Duodenal mucosa (tissue), 2 donors: Measurements from ENCODE around the gene UCK2.

Experiments
- H3K27ac ChIP-seq: one replicate; pipeline ENCODE4 v1.7.0; 2013; ENCODE audit warnings: low read depth, low read length
- H3K27me3 ChIP-seq, 2 donors: one replicate each; pipeline ENCODE4 v1.7.0; 2013; ENCODE audit warnings: low read length in 2 of 2, control low read depth in 1 of 2; ENCODE audit not compliant: insufficient read depth in 2 of 2, control insufficient read depth in 1 of 2
- H3K36me3 ChIP-seq, 2 donors: one replicate each; pipeline ENCODE4 v1.7.0; 2013; ENCODE audit warnings: low read length in 2 of 2, control low read depth in 1 of 2; ENCODE audit not compliant: insufficient read depth in 2 of 2, control insufficient read depth in 1 of 2
- H3K4me1 ChIP-seq, 2 donors: one replicate each; pipeline ENCODE4 v1.7.0; 2013; ENCODE audit warnings: low read length in 2 of 2, control low read depth in 1 of 2; ENCODE audit not compliant: insufficient read depth in 2 of 2, control insufficient read depth in 1 of 2
- H3K4me3 ChIP-seq, 2 donors: one replicate each; pipeline ENCODE4 v1.7.0; 2013; ENCODE audit warnings: low read length in 2 of 2, low read depth in 1 of 2
- H3K9ac ChIP-seq, 2 donors: one replicate each; pipeline ENCODE4 v1.7.0; 2013; ENCODE audit warnings: low read length in 2 of 2, low read depth in 1 of 2
- H3K9me3 ChIP-seq, 2 donors: one replicate each; pipeline ENCODE4 v1.7.0; 2013; ENCODE audit warnings: low read length in 2 of 2, control low read depth in 1 of 2; ENCODE audit not compliant: control insufficient read depth in 1 of 2

Gene UCK2

DNA sequence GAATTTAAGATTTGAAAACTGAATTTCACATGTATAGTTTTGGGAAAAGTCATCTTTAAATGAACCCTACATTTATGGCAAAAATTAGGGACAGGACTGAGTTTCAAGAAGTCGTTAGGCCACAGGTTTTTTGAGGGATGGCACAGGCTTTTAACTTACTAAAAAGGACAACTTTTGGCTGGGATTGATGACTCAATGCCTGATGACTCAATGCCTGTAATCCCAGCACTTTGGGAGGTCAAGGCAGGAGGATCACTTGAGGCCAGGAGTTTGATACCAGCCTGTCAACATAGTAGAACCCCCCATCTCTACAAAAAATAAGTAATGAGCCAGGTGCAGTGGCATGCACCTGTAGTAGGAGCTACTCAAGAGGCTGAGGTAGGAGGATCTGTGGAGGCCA lies 15.9 kb downstream of the UCK2 start:
- Histone ChIP-seq H3K9ac (no peak overlapping the region), H3K4me1 (peaks cover 25 to 30% of the 10 kb centered on the region in 2 donors), H3K9me3 (no peaks in the 10 kb centered on the region), H3K36me3 (no peaks in the 10 kb centered on the region), H3K27me3 (no peaks in the 10 kb centered on the region), H3K27ac (no peak overlapping the region), H3K4me3 (no peak overlapping the region)

DNA sequence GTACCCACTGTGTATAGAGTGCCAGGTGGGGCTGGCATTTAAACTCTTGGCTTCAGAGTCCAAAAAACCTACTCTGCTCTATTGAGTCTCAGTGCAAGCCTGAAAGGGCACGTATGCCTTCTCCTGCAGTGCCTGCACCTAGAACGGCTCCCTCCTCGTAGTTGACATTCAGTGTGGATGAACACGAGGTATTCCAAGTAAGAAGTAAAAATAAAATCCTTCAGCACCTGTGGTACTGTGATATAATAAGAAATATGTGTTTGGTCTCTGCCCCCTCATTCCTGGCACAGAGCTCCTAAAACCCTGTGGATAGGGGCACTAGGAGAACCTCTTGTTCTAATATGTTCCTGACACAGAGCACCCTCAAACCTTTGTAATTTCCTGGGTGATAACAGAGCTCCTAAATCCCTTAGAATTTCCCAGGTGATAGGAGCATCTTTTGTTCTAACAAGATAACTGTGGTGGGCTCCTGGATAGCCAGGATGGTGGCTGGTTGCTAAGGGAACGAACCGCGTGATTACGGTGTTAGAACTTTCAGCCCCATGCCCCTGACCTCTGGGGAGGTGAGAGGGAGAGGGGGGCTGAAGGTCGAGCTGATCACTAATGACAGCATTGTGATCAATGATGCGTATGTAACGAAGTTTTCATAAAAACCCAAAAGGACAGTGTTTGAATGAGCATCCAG lies 16.8 kb downstream of the UCK2 start:
- Histone ChIP-seq H3K4me1 (peaks cover 27 to 30% of the 10 kb centered on the region in 2 donors), H3K27ac (no peak overlapping the region)

DNA sequence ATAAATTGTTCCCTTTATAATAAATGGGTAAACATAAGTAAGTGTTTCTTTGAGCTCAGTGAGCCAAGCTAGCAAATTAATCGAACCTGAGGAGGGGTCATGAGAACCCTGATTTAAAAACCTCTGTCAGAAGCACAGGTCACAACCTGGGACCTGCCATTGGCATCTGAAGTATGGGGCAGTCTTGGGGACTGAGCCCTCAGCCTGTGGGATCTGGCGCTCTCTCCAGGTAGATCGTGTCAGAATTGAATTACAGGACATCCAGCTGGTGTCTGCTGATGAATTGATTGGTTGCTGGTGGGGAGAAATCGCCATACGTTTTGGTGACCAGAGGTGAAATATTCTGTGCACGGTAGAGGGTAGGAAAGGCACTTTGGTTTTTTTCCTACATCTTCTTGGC lies 17.5 kb downstream of the UCK2 start:
- no peaks in the 10 kb centered on the region for H3K36me3 ChIP-seq
- H3K27me3 ChIP-seq: no peaks in the 10 kb centered on the region
- H3K27ac ChIP-seq: no peak overlapping the region
- no peak overlapping the region for H3K9ac ChIP-seq
- no peaks in the 10 kb centered on the region for H3K9me3 ChIP-seq
- no peak overlapping the region for H3K4me3 ChIP-seq
- peaks cover 29 to 32% of the 10 kb centered on the region in 2 donors for H3K4me1 ChIP-seq

More for the DNA sequence above, 16.8 kb downstream of the UCK2 start:
- Histone ChIP-seq H3K4me3 (no peak overlapping the region), H3K9me3 (no peaks in the 10 kb centered on the region), H3K9ac (no peak overlapping the region), H3K27me3 (no peaks in the 10 kb centered on the region), H3K36me3 (no peaks in the 10 kb centered on the region)

DNA sequence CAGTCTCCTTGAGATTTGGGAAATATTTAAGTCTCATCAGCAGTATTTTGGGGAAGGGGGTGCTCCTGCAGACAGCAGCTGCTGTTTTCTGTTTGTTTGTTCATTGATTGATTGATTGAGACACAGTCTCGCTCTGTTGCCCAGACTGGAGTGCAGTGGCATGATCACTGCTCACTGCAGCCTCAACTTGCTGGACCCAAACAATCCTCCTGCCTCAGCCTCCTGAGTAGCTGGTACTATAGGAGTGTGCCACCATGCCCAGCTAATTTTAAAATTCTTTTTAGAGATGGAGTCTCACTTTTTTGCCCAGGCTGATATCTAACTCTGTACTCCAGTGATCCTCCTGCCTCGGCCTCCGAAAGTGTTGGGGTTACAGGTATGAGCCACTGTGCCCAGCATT lies 18.2 kb downstream of the UCK2 start:
- Histone ChIP-seq H3K36me3 (no peaks in the 10 kb centered on the region), H3K27me3 (no peaks in the 10 kb centered on the region), H3K4me3 (no peak overlapping the region), H3K9me3 (no peaks in the 10 kb centered on the region), H3K4me1 (peaks cover 23 to 27% of the 10 kb centered on the region in 2 donors), H3K27ac (no peak overlapping the region), H3K9ac (no peak overlapping the region)

DNA sequence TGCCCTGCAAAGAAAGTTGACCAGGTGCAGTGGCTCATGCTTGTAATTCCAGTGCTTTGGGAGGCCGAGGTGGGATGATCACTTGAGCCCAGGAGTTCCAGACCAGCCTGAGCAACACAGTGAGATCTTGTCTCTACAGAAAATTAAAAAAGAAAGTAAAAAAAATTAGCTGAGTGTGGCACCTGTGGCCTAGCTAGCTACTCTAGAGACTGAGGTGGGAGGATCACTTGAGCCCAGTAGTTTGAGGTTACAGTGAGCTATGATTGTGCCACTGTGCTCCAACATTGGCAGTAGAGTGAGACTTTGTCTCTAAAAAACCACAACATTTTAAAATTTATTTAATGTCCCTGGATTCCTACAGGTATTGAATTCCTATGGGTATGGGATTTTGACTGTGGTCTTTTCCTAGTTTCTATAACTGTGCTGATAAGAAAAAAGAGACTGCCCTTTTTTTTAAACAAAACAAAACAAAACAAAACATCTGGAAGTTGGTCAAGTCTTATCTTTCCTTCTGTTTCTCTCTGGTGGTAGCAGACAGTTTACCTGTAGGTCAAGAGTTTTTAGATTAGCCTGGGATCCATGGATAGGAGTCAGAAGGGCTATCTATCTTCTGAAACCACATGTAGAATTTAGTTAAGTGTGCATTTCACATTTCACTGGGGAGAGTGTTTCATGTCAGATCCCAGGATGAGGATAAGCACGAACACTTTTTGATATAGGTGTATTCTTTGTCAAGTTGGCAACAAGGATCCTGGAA lies 18.8 kb downstream of the UCK2 start:
- H3K9ac ChIP-seq: no peak overlapping the region
- no peak overlapping the region for H3K4me3 ChIP-seq
- no peaks in the 10 kb centered on the region for H3K27me3 ChIP-seq
- H3K9me3 ChIP-seq: no peaks in the 10 kb centered on the region
- H3K27ac ChIP-seq: no peak overlapping the region
- H3K36me3 ChIP-seq: no peaks in the 10 kb centered on the region
- H3K4me1 ChIP-seq: peaks cover 23 to 29% of the 10 kb centered on the region in 2 donors

DNA sequence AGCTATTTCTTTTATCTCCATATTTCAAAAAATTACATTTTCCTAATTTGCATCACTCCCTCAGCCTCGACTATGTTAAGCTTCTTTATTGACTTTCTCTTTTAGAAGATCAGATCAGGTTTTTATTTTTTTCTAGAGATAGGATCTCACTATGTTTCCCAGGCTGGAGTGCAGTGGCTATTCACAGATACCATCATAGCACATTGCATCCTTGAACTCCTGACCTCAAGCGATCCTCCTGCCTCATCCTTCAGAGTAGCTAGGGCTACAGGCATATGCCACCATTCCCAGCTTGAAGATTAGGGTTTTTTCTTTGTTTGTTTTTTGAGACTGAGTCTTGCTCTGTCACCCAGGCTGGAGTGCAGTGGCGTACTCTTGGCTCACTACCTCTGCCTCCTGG lies 20.1 kb downstream of the UCK2 start:
- peaks cover 13 to 20% of the 10 kb centered on the region in 2 donors for H3K4me1 ChIP-seq

DNA sequence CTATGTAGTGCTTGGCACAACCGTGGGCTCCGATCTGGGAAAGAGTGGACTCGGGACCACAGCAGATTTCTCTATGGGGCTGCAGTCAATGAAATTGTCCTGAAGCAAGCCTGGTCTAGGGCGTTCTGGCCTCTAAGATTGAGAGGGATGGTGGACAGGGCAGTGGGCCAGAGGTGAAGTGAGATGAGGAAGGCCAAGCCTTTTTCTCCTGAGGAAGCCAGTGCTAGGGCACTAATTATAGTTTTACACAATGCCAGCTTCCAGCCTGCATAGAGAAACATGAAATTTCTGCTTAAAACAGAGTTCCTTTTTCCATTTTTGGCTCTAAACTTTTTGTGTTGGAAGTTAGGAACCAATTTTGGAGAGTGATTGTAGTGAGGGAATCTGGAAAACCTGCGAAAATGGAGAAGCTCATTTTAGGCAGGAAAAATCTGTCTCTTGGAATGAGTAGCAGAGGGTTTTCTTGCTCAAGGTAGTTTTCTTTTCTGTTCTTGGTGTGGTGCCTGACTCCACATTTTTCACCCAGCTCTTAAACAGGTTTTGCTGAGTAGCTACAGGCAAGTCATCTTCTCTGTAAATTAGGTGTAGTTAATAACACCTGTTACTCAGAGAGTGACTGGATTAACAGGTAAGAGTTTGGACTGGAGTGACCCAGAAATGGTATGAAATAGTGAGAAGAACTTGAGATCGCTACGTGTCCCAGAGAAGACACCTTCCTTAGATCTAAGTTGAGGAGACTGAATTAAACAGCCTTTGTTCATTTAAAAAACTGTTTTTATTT lies 22.1 kb downstream of the UCK2 start:
- H3K27me3 ChIP-seq: no peaks in the 10 kb centered on the region
- no peak overlapping the region for H3K9ac ChIP-seq
- no peaks in the 10 kb centered on the region for H3K36me3 ChIP-seq
- peaks cover 5 to 18% of the 10 kb centered on the region in 2 donors for H3K4me1 ChIP-seq
- H3K4me3 ChIP-seq: no peak overlapping the region
- H3K27ac ChIP-seq: no peak overlapping the region
- H3K9me3 ChIP-seq: no peaks in the 10 kb centered on the region

More for the DNA sequence above, 20.1 kb downstream of the UCK2 start:
- Histone ChIP-seq H3K36me3 (no peaks in the 10 kb centered on the region), H3K4me3 (no peak overlapping the region), H3K9me3 (no peaks in the 10 kb centered on the region), H3K27me3 (no peaks in the 10 kb centered on the region), H3K9ac (no peak overlapping the region), H3K27ac (no peak overlapping the region)

DNA sequence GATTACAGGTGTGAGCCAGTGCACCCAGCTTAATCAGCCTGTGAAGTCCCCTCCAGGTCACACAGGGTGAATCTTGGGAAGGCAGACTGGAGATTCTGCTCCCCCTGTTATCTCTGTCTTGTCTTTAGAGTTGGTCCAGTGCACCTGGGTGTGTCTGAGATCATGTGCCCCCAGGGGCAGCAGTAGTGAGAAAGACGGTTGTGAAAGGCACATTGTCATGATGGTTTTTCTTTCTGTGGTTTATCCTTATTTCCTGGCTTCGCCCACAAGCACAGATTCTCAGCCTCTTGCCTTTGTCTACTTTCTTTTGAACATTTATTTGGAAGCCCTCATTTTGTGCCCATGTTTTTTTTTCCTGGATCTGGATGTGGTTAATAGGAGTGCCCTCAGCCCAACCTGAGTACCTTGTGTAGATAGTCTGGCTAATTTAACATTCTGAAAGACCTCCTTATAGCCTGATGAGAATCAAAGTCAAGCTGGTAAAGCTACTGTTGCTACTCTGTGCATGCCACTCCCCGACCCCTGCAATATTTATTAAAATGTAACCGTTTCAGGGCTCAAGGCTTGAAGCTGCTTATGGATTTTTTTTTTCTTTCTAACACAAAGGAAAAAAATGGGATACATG lies 23.7 kb downstream of the UCK2 start:
- Histone ChIP-seq H3K36me3 (no peaks in the 10 kb centered on the region), H3K9ac (no peak overlapping the region), H3K9me3 (no peaks in the 10 kb centered on the region), H3K27ac (no peak overlapping the region), H3K4me1 (peaks cover 8 to 20% of the 10 kb centered on the region in 2 donors), H3K4me3 (no peak overlapping the region), H3K27me3 (no peaks in the 10 kb centered on the region)

DNA sequence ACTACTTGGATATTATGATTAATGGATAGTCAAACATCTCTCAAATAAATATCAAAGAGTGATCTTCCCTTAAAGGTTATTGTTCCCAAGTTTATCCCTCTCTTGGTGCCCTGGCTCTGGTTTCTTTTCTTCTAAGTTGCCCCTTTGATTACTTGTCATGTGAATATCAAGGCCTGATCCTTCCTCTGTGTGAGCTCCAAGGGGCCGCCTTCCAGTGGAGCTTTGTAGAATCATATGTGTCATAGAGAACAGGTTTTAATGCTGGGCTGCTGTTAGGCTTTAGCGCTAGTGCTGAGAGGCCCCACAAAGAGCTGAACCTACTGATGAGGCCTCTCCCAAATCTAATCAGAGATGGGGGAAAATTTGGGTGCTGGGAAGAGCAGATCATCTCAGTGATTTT lies 25.5 kb downstream of the UCK2 start:
- H3K27ac ChIP-seq: no peak overlapping the region
- no peak overlapping the region for H3K9ac ChIP-seq
- no peak overlapping the region for H3K4me3 ChIP-seq
- no peaks in the 10 kb centered on the region for H3K27me3 ChIP-seq
- peaks cover 24 to 37% of the 10 kb centered on the region in 2 donors for H3K4me1 ChIP-seq
- H3K9me3 ChIP-seq: no peaks in the 10 kb centered on the region
- H3K36me3 ChIP-seq: no peaks in the 10 kb centered on the region
